Kasumi-1 (cell line): ENCODE measurements around the gene CTDSPL2.
"Not testable (repeated sequence)": the region's sequence is repeated elsewhere in the genome, so short reads cannot be mapped to it uniquely, and the experiment has no call there.

Experiments
- DNase-seq, 2 experiments: peaks; one replicate each; lab custom pipeline; 2025; lab: John Stamatoyannopoulos, UW

CTDSPL2 gene

DNA sequence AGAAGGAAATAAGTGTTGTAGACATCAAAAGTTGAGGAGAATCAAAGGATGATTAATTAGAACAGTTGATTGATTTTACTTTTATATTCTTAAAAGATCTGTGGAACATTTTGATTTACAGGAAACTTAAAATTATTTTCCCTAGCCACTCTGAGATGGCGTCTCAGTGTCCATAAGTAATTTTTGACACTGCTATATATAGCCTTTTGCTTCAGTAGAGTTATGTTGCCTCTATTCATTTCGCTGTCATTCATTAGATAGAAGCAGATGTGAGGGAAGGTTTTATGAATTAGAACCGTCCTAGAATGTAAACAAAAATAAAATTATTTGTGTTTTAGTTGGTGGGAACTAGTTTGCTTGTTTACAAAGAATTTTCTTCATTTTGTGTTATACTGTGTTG, 58.5 kb downstream of the CTDSPL2 start:
- DNase-seq = no peak

DNA sequence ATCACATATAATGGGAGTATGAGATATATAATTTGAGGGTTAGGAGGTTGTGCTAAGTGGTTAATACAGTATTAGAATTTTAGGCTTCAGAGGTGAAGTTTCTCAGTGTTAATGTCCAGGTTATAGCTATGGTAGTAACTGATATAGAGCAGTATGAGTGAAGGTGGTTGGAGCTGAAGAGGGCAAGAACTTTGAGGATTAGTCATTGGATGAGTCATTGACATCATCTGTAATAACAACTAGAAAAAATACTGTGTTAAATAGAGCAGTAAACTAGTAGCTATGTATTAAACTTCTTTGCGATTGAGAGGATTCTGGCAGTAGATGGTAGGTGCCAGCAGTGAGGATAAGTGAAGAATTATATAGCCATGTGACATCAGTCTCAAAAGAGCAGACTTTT, 62.0 kb downstream of the CTDSPL2 start:
- no peak for DNase-seq

DNA sequence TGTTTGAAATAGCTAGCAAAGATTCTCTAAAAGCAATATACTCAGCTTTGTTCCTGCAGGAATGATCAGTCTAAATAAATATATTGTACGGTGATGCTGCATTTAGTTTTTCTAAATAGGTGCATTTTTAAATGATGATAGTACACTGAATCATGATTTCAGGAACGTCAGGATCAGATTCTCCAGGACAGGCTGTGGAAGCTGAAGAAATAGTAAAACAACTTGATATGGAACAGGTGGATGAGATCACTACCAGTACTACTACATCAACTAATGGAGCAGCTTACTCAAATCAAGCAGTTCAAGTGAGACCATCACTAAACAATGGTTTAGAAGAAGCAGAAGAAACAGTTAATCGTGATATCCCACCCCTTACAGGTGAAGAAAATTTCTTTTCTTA, 63.2 kb downstream of the CTDSPL2 start:
- DNase-seq = no peak

- DNase-seq = no peak
Observed at GRCh38 chr15:44492040-44492439, 64.6 kb downstream of the CTDSPL2 start.

DNA sequence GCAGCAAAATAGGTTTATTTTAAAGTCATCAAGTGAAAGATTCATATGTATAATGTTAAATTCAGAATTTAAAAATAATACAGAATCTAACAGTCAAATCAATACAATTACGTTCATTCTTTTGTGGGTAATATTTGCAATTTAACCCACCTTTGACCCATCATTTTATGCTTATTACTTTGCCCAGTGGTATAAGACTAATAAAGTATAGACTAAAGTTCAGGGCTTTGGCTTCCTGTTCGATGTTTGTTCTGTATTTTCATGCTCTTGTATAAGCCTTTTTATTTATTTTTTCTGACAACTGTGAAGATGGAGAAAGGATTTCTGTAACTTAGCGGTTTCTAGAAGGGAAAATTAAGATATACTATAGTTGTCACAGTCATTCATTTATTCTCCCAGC, 65.2 kb downstream of the CTDSPL2 start:
- no peak for DNase-seq

GRCh38 chr15:44495562-44495961, 68.1 kb downstream of the CTDSPL2 start:
- no peak for DNase-seq

DNA sequence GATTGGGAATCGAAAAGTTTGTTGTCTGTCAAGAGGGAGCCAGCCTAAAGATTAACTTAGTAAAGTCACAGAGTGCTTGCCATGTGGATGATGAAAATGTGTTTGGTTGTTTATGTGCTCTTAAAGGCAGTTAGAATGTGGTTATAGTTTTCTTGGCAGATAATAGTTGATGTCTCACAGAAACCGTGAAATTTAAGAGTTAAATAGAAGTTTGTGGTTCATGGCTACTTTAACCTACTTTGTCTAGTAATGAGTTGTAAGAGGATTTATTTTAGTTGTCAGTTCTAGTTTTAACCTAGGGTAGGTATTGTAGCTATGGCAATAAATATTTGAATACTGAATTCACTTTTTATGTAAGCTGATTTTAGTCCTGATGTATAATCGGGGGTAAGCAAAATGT, 73.1 kb downstream of the CTDSPL2 start:
- no peak for DNase-seq

DNA sequence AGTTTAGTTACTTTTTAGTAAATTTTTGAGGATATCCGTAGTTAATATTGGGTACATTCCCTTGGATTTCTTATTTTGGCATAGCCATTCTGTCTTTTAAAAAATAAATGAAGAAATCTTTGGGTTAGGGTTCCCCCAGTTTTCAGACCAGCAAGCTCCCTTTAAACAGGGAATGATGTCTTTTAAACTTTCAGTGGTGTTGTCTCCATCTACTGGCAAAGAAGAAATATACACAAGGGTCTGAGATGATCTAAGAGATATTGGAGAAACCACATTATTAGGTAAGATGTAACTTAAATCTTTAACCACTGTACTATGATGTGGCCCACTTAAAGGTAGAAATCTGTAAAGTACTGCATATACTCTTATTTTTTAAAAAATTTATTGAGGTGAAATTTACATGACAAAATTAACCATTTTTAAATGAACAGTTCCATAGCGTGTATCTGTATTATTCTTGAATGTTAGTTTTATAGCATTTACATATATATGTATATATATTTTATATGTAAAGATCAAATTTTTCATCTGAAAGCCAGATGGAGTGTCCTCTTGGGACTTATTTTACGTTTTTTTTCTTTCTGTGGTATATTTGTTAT, 74.4 kb downstream of the CTDSPL2 start:
- peak; percentile 28 to 47 for DNase-seq

- no peak for DNase-seq
Observed at GRCh38 chr15:44516436-44516835, 89.0 kb downstream of the CTDSPL2 start.

GRCh38 chr15:44519537-44519936, 92.1 kb downstream of the CTDSPL2 start:
- no peak for DNase-seq

DNA sequence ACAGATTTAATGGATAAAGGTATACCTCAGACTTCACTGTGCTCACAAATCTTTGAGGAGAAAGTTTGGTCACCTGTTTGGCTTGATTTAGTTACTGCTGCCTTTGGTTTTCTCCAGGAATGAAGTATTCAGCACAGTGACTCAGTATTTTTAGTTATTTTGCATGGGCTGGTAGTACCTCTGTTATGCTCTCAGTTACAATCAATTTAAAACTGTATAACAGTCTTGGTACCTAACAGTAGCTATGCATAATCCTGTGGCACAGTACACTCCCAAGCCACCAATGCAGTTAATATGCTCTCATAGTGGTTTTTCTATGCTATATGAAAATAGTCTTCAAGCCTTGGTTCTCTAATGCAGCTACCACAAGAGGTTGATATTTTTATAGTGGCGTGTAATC, 97.6 kb downstream of the CTDSPL2 start:
- no peak for DNase-seq

DNA sequence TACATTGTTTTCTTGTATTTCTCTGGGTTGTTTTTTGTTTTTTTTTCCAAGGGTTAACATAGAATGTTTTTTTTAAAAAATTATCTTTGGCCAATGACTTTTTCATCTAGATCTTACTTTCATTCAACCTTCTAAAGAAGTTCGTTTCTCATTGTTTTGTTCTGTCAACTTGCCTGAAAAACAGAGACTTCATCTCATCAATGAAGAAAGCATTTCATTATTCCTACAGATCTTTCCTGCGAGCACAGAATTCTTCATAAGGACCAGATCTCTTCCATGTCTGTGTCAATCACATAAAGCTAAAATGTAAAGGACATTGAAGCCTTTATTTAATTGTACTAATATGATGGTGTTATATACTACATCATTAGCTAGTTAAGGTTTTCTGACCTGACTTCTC, 99.8 kb downstream of the CTDSPL2 start:
- DNase-seq = no peak

- DNase-seq = no peak
Observed at GRCh38 chr15:44529864-44530604, 102.6 kb downstream of the CTDSPL2 start.

GRCh38 chr15:44530653-44531052, 103.2 kb downstream of the CTDSPL2 start:
- no peak for DNase-seq

GRCh38 chr15:44532275-44532674, 104.8 kb downstream of the CTDSPL2 start:
- DNase-seq = not testable (repeated sequence)

DNA sequence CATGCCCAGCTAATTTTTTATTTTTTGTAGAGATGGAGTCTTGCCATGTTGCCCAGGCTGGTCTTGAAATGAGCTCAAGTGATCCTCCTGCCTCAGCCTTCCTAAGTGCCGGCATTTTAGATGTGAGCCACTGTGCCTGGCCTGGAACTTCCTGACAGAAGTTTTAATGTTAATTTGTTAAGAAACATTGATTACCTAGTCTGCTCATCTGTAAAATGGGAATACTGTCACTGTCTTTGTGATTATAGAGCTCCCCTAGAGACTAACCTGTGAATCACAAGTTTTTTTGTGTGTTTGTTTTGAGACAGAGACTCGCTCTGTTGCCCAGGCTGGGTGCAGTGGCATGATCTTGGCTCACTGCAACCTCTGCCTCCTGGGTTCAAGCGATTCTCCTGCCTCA, 105.3 kb downstream of the CTDSPL2 start:
- DNase-seq = no peak

DNA sequence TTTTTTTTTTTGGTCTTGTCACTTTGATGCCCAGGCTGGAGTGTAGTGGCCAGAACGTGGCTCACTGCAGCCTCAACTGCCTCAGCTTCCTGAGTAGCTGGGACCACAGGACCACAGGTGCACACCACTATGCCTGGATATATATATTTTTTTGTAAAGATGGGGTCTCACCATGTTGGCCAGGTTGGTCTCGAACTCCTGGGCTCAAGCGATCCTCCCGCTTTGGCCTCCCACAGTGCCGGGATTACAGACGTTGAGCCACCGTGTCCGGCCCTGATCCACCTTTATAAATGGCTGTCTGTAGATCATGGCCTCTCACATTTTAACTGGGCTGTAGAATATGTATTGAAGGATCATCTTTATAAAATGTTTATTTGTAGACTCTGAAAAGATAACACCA, 107.7 kb downstream of the CTDSPL2 start:
- DNase-seq = no peak

GRCh38 chr15:44535523-44536301, 108.3 kb downstream of the CTDSPL2 start:
- no peak for DNase-seq

GRCh38 chr15:44536302-44536961, 109.0 kb downstream of the CTDSPL2 start:
- DNase-seq = peak in 1 of 2 experiments; percentile 76

GRCh38 chr15:44536962-44537734, 109.7 kb downstream of the CTDSPL2 start, which contains the start of gene EIF3J:
TSS of gene EIF3J (plus strand) at chr15:44537147. CDS start at chr15:44537195, 48 bp downstream.
- peak; percentile 78 to 80 for DNase-seq

GRCh38 chr15:44537735-44538240, 110.4 kb downstream of the CTDSPL2 start:
- DNase-seq = no peak
